Nucleus accumbens (tissue), 56 donors: ENCODE measurements around the gene MISP.

Experiments used
- DNase-seq, 56 donors: peaks; one replicate each; lab custom pipeline; 2025; lab: John Stamatoyannopoulos, UW

Gene MISP

GRCh38 chr19:805600-806550, 55.0 kb downstream of the MISP start:
- no peak for DNase-seq

- DNase-seq, result no peak
These were observed 56.0 kb downstream of the MISP start for GRCh38 chr19:806815-807421.

- DNase-seq, result no peak
These were observed 56.9 kb downstream of the MISP start for GRCh38 chr19:807627-808422.

GRCh38 chr19:808423-808775, 57.5 kb downstream of the MISP start:
- DNase-seq, result no peak

GRCh38 chr19:810077-810855, 59.4 kb downstream of the MISP start:
- no peak for DNase-seq

- DNase-seq, result peak in 1 of 56 donors; percentile 20
These were observed 60.1 kb downstream of the MISP start for GRCh38 chr19:810883-811489.

GRCh38 chr19:811506-812048, 60.7 kb downstream of the MISP start:
- DNase-seq, result no peak

GRCh38 chr19:812049-812746, 61.3 kb downstream of the MISP start:
- DNase-seq, result no peak

- DNase-seq, result no peak
These were observed 61.9 kb downstream of the MISP start for GRCh38 chr19:812747-813218.

GRCh38 chr19:813219-814151, 62.6 kb downstream of the MISP start:
- no peak for DNase-seq
